SH-SY5Y (cell line): Measurements from ENCODE around the gene LRP1.

Experiments used
- GATA2 ChIP-seq: IDR thresholded peaks from 2 replicates; pipeline ENCODE4 v1.6.1; 2011; ENCODE audit warnings: mild to moderate bottlenecking, low read depth, low read length
- GATA3 ChIP-seq: IDR thresholded peaks from 2 replicates; pipeline ENCODE4 v1.6.1; 2011; ENCODE audit warnings: low read depth, mild to moderate bottlenecking, low read length, moderate library complexity

- TF ChIP-seq GATA2 (no peak), GATA3 (no peak)
Measured at GRCh38 chr12:57096748-57097553, 31.3 kb upstream of the LRP1 start.
